K562 (cell line): ENCODE measurements around the gene ATAD3B. TPM values are rescaled to one million over a fixed set of nuclear protein-coding genes. Genes with fewer than 3 reads are reported as not detected.
A peak's percentile ranks its signal among the peaks of the same experiment; 100 is the strongest.

ENCODE experiments used
- ATF4 ChIP-seq: fragments of 450-650 bp; formaldehyde crosslinking; IDR thresholded peaks from 2 replicates; pipeline ENCODE4 v1.4.0; 2022; ENCODE audit warnings: mild to moderate bottlenecking, moderate library complexity
- CBFA2T2 ChIP-seq: fragments of 450-650 bp; conservative IDR thresholded peaks from 2 replicates; pipeline ENCODE4 v1.6.1; 2017; ENCODE audit warnings: mild to moderate bottlenecking
- CCNT2 ChIP-seq: IDR thresholded peaks from 2 replicates; pipeline ENCODE4 v1.6.1; 2011; ENCODE audit warnings: borderline replicate concordance, low read depth, mild to moderate bottlenecking, moderate library complexity, mixed read lengths, low read length; ENCODE audit not compliant: insufficient read length; ENCODE audit errors: extremely low read depth
- CREM ChIP-seq: IDR thresholded peaks from 2 replicates; pipeline ENCODE4 v1.6.1; 2014; ENCODE audit warnings: antibody characterized with exemption, low read depth
- GATAD2B ChIP-seq: fragments of 450-650 bp; IDR thresholded peaks from 2 replicates; pipeline ENCODE4 v1.6.1; 2017; ENCODE audit warnings: mild to moderate bottlenecking, borderline replicate concordance
- HMGN3 ChIP-seq: IDR thresholded peaks from 2 replicates; pipeline ENCODE4 v1.6.1; 2011; ENCODE audit warnings: borderline replicate concordance, low read depth, mild to moderate bottlenecking, mixed read lengths, low read length; ENCODE audit not compliant: insufficient read length; ENCODE audit errors: extremely low read depth
- KDM5B ChIP-seq: fragments of 200-600 bp; sonication (generic); IDR thresholded peaks from 2 replicates; pipeline ENCODE4 v1.6.1; 2012; ENCODE audit warnings: low read depth, mild to moderate bottlenecking, moderate library complexity, low read length, control low read depth, inconsistent platforms; ENCODE audit not compliant: insufficient replicate concordance
- MBD2 ChIP-seq: sonication (generic); IDR thresholded peaks from 2 replicates; pipeline ENCODE4 v1.6.1; 2016; ENCODE audit warnings: low read depth, borderline replicate concordance
- MTA3 ChIP-seq: fragments of 450-650 bp; formaldehyde crosslinking; IDR thresholded peaks from 2 replicates; pipeline ENCODE4 v1.6.1; 2017; ENCODE audit warnings: mild to moderate bottlenecking, borderline replicate concordance
- NKRF ChIP-seq: fragments of 450-650 bp; IDR thresholded peaks from 2 replicates; pipeline ENCODE4 v1.6.1; 2016; ENCODE audit warnings: borderline replicate concordance
- OTX1 ChIP-seq: fragments of 450-650 bp; formaldehyde crosslinking; IDR thresholded peaks from 2 replicates; pipeline ENCODE4 v1.4.0; 2022; ENCODE audit warnings: mild to moderate bottlenecking
- PHF21A ChIP-seq: fragments of 450-650 bp; IDR thresholded peaks from 2 replicates; pipeline ENCODE4 v1.6.1; 2017; ENCODE audit warnings: low read depth, borderline replicate concordance
- POLR2A ChIP-seq: fragments of 450-650 bp; conservative IDR thresholded peaks from 2 replicates; pipeline ENCODE4 v1.6.1; 2016
- RB1 ChIP-seq: fragments of 450-650 bp; IDR thresholded peaks from 2 replicates; pipeline ENCODE4 v1.6.1; 2017; ENCODE audit warnings: low read depth, mild to moderate bottlenecking
- RBFOX2 ChIP-seq: fragments of 200-400 bp; formaldehyde crosslinking; IDR thresholded peaks from 2 replicates; pipeline ENCODE4 v1.6.1; 2017; ENCODE audit warnings: low read depth, mild to moderate bottlenecking, low read length, moderate library complexity
- SAP30 ChIP-seq: fragments of 200-600 bp; sonication (generic); IDR thresholded peaks from 2 replicates; pipeline ENCODE4 v1.6.1; 2012; ENCODE audit warnings: borderline replicate concordance, low read depth, mild to moderate bottlenecking, moderate library complexity, low read length, control low read depth, inconsistent platforms; ENCODE audit not compliant: insufficient read depth, poor library complexity, severe bottlenecking
- SNIP1 ChIP-seq: fragments of 450-650 bp; IDR thresholded peaks from 2 replicates; pipeline ENCODE4 v1.7.1; 2017; ENCODE audit warnings: low read depth, mild to moderate bottlenecking
- TEAD1 ChIP-seq, 2 experiments: fragments of 450-650 bp in 1 of 2; sonication (generic) in 1 of 2; formaldehyde crosslinking; IDR thresholded peaks; 2 replicates each; pipeline versions ENCODE4 v1.4.0 to v1.8.0; 2020 to 2022; ENCODE audit warnings: mild to moderate bottlenecking in 2 of 2, missing genetic modification reagents in 1 of 2
- THRA ChIP-seq: fragments of 450-650 bp; IDR thresholded peaks from 2 replicates; pipeline ENCODE4 v1.6.1; 2017; ENCODE audit warnings: mild to moderate bottlenecking, moderate library complexity
- U2AF1 ChIP-seq: fragments of 200-400 bp; formaldehyde crosslinking; optimal IDR thresholded peaks from 2 replicates; pipeline ENCODE3; 2017; ENCODE audit warnings: mild to moderate bottlenecking, low read depth, low read length, moderate library complexity
- ZBTB9 ChIP-seq: fragments of 450-650 bp; formaldehyde crosslinking; IDR thresholded peaks from 2 replicates; pipeline ENCODE4 v1.4.0; 2020; ENCODE audit warnings: mild to moderate bottlenecking, moderate library complexity
- ZNF699 ChIP-seq: fragments of 250-450 bp; sonication (Bioruptor Pico); IDR thresholded peaks from 2 replicates; pipeline ENCODE4 v1.8.0; 2021; ENCODE audit warnings: mild to moderate bottlenecking, moderate library complexity; ENCODE audit not compliant: insufficient replicate concordance
- polyA plus RNA-seq, 8 experiments: library from polyadenylated mRNA; depleted of rRNA in 4 of 8; stranded (reverse) in 5 of 8; unstranded in 3 of 8; fragments of >200 nt; fragmentation: Nextera tagmentation in 2 of 8; fragmentation: Illumina TruSeq in 1 of 8; extraction: Ambion mirVana in 2 of 8; extraction: Trizol in 1 of 8; gene quantifications; 2 replicates each; pipeline versions ENCODE4 v1.2.1 to v1.2.3, GENCODE V29; 2011 to 2014; ENCODE audit warnings: inconsistent platforms in 1 of 8, missing spikeins in 1 of 8
- total RNA-seq, 7 experiments: library from RNA; depleted of rRNA in 6 of 7; stranded (reverse); fragments of >200 nt in 6 of 7; fragmentation: Illumina TruSeq in 2 of 7; extraction: Trizol in 2 of 7; gene quantifications; 2 replicates each; pipeline versions ENCODE4 v1.2.1 to v1.2.3, GENCODE V29; 2011 to 2021; ENCODE audit warnings: low replicate concordance in 1 of 7

ATAD3B gene
- total and polyA plus RNA-seq, 9 of the 15 experiments (the other 6 are each of a cell fraction or from before 2014, with no cell fraction given) = 0.07 to 113 (median 27.7) TPM

GRCh38 chr1:1435106-1435903 lies 36.3 kb upstream of the ATAD3B start, which contains the start of gene VWA1 (continued):
- TF ChIP-seq KDM5B (peak; percentile 29), CREM (peak; percentile 59), POLR2A (peak; percentile 44; the same call in 1 of the 2 replicates), TEAD1 (CRISPR knock-in tag; IDR thresholded peaks at IDR 0.05) (0 out of 4 replicates have a peak, but pooled peaks of 1 of the 2 experiments have one; percentile 37), CCNT2 (peak; percentile 47), PHF21A (no peak), U2AF1 (no peak), HMGN3 (peak; percentile 93), ZBTB9 (CRISPR knock-in tag) (no peak), RB1 (peak; percentile 83; the same call in 1 of the 2 replicates), MBD2 (0 out of 2 replicates have a peak, but pooled peaks have one; percentile 20), SNIP1 (no peak), OTX1 (CRISPR knock-in tag) (no peak), ZNF699 (no peak), CBFA2T2 (no peak), ATF4 (0 out of 2 replicates have a peak, but pooled peaks have one; percentile 19), THRA (no peak), NKRF (peak; percentile 48; the same call in 1 of the 2 replicates), MTA3 (peak; percentile 84; the same call in 1 of the 2 replicates), GATAD2B (peak; percentile 79; the same call in 1 of the 2 replicates), SAP30 (peak; percentile 45), RBFOX2 (peak; percentile 56)
